Measurements from ENCODE around the gene ACTA1.

GRCh38 chr1:229420765-229421164, 13.1 kb downstream of the ACTA1 start:
- TF ChIP-seq CTCF (conservative IDR thresholded peaks at IDR 0.05; ENCODE audit: low read depth, low read length) = no peak
- TF ChIP-seq EZH2 (IDR thresholded peaks at IDR 0.05; ENCODE audit: borderline replicate concordance, low read depth, low read length, poor library complexity, severe bottlenecking) = no peak

All from A673 (cell line).